ENCODE data around the gene MRM1.

MRM1 gene, protein sequence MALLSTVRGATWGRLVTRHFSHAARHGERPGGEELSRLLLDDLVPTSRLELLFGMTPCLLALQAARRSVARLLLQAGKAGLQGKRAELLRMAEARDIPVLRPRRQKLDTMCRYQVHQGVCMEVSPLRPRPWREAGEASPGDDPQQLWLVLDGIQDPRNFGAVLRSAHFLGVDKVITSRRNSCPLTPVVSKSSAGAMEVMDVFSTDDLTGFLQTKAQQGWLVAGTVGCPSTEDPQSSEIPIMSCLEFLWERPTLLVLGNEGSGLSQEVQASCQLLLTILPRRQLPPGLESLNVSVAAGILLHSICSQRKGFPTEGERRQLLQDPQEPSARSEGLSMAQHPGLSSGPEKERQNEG

GRCh38 chr17:36601303-36602029 lies at the start of gene MRM1:
TSS of gene MRM1 (plus strand) at chr17:36601583. CDS start at chr17:36601811, 228 bp downstream.
- peak; percentile 61 for DNase-seq

DNA sequence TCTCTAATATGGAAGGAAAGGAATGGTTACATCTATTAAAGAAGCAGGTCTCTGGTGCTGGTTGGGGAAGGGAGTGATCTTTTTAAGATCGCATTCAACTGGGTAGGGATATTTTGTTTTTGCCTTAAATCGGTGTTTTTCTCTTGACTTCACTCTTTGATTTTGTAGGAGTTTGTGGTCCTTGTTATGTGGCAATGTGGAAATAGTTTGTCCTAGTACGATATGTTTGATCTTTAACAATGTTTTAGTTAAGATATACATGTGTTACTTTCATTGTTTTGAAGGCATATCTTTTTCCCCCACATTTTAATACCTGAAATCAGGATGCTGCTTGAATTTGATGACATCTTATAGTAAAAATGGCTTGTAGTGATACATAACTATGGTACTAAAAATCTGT lies 47.9 kb upstream of the MRM1 start:
- DNase-seq: no peak

DNA sequence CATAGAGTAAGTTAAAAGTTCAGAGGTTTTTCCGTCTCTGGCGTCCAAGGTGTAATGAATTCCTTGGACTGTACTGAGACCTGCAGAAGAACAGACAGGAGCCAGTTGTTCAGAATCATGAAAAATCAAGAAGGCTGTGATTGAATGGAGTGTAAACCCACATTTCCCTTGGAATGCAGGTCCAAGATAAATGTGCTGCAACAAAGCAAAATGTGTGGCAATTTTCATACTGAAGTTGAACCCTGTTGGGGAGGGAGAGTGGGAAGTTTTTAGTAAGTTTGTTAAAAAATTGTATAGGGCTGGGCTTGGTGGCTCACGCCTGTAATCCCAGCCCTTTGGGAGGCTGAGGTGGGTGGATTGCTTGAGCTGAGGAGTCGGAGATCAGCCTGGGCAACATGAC lies 35.3 kb upstream of the MRM1 start:
- DNase-seq: no peak

- DNase-seq: no peak
Measured at GRCh38 chr17:36575028-36575427, 26.4 kb upstream of the MRM1 start.

DNA sequence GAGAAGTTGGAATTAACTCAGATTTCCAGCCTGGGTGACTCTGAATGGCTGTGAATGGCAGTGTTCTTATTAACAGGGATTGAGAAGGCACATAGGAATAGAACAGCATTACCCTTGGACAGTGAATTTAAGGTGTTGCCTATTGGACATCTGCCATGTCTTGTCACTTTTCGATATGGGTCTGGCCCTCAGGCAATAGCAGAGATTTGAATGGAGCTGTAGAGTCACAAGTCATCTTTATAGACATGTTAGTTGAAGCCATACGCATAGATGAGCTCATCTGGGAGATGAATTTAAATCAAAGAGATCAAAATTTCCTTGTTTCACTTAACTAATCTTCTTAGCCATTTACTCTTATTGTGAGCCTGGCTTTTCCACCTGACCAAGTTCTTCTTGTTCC lies 24.6 kb upstream of the MRM1 start:
- no peak for DNase-seq

DNA sequence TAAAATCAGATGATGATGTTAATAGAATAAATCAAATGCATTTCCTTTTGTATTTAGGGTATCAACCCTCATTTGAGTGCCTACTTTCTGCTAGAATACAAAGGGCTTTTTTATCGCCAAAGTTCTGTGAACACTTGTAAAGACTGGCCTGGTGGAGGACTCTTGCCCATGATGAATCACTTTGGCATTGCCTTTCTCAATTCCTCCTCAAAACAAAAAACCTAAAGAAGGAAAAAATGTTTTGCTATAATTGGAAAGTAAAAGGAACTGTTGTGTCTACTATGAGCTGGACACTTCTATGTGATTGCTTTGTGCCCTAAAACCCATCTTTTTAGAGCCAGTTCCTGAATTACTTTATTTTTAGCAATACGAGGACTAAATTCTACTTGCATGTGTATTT lies 22.7 kb upstream of the MRM1 start:
- DNase-seq: no peak

GRCh38 chr17:36583787-36584186 lies 17.6 kb upstream of the MRM1 start:
- DNase-seq: no peak

DNA sequence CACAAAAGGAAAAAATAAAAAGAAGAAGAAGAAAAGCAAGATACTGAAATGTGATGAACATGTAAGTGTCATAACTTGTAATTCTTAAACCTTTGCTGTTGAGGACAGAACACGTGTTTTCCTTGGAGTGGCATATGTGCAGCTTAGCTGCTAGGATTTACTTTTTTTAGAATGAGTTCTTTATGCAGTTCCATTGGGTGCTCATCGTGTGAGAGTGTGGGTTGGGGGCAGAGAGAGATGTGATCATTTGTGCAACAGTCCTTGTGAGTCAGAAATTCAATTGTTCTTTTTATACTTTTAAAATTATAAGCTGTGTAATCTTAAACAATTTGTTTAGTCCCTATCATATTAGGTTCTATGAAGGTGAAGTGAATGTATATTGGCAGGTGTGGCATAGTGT lies 15.2 kb upstream of the MRM1 start:
- DNase-seq: no peak

GRCh38 chr17:36590082-36590481 lies 11.3 kb upstream of the MRM1 start:
- no peak for DNase-seq

GRCh38 chr17:36591434-36592315 lies 9.7 kb upstream of the MRM1 start, which contains the start of gene DHRS11:
TSS of gene DHRS11 (plus strand) at chr17:36591879. CDS start at chr17:36592010, 131 bp downstream.
- DNase-seq: peak; percentile 86

- no peak for DNase-seq
Measured at GRCh38 chr17:36592316-36592715, 9.1 kb upstream of the MRM1 start.

DNA sequence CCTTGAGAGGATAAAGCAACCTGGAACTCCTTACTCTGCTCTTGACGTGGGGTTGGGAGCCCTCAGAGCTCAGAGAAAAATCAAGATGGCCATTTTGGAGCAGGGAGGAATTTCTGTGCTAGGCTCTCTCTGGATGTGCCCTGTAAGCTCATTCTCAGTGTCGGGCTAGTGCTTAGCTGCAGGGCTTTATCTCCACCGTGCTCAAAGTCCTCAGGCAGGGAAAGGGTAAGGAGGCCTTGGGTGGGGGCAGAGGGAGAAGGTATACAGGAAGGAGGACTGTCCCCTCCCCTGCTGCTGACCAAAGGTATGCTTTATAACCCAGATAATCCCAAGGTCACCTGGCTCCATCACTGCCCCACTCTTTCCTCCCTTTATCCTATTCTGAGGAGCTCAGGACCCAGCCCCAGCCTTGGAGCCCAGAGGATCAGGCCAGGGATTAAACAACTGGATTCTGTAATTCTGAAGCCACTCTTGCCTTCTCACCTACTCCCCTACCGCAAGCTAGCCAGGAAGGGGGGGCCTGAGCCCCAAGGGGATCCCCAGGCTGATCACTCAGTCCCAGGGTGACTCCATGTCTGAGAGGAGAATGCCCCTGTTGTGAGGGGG lies 8.6 kb upstream of the MRM1 start:
- DNase-seq: no peak

- no peak for DNase-seq
Measured at GRCh38 chr17:36593656-36594316, 7.6 kb upstream of the MRM1 start.

DNA sequence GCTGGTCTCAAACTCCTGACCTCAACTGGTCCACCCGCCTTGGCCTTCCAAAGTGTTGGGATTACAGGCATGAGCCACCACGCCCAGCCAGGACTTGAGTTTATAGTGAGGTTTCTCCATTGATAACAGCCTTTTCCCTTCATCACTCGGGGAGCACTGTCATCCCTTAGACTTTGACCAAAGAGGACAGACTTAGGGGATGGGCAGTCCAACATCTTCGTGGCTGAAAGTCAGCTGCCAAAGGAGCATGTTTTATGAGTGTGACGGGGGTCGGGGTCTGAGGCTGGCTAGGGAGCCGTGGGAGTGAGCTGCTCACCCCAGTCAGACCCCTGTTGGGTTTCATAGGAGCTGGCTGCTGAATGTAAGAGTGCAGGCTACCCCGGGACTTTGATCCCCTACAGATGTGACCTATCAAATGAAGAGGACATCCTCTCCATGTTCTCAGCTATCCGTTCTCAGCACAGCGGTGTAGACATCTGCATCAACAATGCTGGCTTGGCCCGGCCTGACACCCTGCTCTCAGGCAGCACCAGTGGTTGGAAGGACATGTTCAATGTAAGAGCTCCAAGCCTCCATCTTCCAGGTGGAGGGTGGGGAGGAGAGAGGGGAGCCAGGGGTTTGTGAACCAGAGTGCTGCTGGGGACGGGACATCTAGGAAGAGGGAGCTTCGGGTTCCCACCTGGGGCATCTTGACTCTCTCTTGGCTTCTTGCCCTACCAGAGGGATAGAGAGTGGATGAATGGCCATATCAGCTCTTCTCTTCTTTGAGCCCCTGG lies 6.6 kb upstream of the MRM1 start:
- no peak for DNase-seq

- DNase-seq: no peak
Measured at GRCh38 chr17:36597226-36597625, 4.2 kb upstream of the MRM1 start.

GRCh38 chr17:36597866-36598777 lies 3.3 kb upstream of the MRM1 start:
- no peak for DNase-seq

GRCh38 chr17:36598951-36599401 lies 2.4 kb upstream of the MRM1 start:
- no peak for DNase-seq

- no peak for DNase-seq
Measured at GRCh38 chr17:36599546-36600250, 1.7 kb upstream of the MRM1 start.

DNA sequence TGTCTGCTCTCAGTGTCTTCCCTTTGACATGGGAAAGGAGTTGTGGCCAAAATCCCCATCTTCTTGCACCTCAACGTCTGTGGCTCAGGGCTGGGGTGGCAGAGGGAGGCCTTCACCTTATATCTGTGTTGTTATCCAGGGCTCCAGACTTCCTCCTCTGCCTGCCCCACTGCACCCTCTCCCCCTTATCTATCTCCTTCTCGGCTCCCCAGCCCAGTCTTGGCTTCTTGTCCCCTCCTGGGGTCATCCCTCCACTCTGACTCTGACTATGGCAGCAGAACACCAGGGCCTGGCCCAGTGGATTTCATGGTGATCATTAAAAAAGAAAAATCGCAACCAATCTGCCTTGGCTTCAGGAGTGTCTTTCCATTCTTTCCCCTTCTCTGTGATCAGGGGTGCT lies 918 bp upstream of the MRM1 start:
- no peak for DNase-seq

GRCh38 chr17:36600936-36601302 lies 464 bp upstream of the MRM1 start:
- DNase-seq: no peak
